Measurements from ENCODE around the gene CA12.

- peak; percentile 68; the same call in 1 of the 2 replicates for TF ChIP-seq POLR2AphosphoS5 (IDR thresholded peaks at IDR 0.05; ENCODE audit: low read depth)
- TF ChIP-seq CTCF (IDR thresholded peaks at IDR 0.05; ENCODE audit: insufficient read depth, low read length) = no peak
Measured at GRCh38 chr15:63277038-63277892, 104.4 kb downstream of the CA12 start, which contains the start of gene APH1B.
